Measurements from ENCODE around the gene WDR62.

DNA sequence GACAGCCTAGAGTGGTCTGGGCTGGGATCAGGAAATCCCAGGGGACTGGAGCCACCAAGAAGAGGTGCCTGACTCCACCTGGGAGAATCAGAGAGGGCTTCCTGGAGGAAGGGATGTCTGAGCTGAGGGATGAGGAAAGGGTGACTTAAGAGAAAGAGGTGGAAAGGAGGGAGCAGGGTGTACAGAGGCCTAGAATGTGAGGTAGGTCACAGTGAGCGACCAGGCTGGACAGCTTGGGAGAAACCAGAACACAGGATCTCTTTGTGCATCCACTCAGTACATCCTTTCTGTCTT is 61.6 kb downstream of the WDR62 start:
- TF ChIP-seq CTCF (IDR thresholded peaks at IDR 0.05; ENCODE audit: insufficient read depth, low read depth, low read length) (no peak), EZH2 (IDR thresholded peaks at IDR 0.05; ENCODE audit: insufficient read depth, low read length) (no peak)
